Renal cortex interstitium (tissue), 11 donors: ENCODE results near the gene OSBPL9. TPM values are rescaled to one million over a fixed set of nuclear protein-coding genes. Genes with fewer than 3 reads are reported as not detected.
"Not testable (repeated sequence)": the region's sequence is repeated elsewhere in the genome, so short reads cannot be mapped to it uniquely, and the experiment has no call there.

Source experiments
- DNase-seq, 11 donors: peaks; one replicate each; pipeline ENCODE4 v3.0.0-alpha.2; 2013; ENCODE audit warnings: low read depth in 9 of 11, low spot score in 4 of 11; ENCODE audit errors: extremely low read depth in 1 of 11
- polyA plus RNA-seq, 3 donors: library from polyadenylated mRNA; unstranded; fragments of 120-200 nt; gene quantifications; one replicate each; pipeline ENCODE4 v1.2.1, GENCODE V29; 2013; ENCODE audit not compliant: insufficient read length in 3 of 3

The OSBPL9 gene
- polyA plus RNA-seq, 3 donors, result 123 to 159 (median 134) TPM

DNA sequence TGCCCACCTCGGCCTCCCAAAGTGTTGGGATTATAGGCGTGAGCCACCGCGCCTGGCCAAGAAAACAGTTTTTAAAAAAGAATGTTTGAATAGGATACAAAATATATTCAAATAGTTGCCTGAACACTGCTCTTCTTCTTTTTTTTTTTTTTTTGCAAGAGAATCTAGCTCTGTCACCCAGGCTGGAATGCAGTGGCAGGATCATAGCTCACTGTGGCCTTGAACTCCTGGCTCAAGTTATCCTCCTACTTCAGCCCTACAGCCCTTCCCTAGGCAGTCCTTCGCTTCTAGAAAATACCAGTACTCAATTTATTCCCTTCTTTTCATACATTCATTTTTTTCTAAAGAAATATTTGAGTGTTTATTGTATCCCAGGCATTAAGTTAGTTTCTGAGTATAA lies 67.9 kb downstream of the OSBPL9 start:
- no peak for DNase-seq

DNA sequence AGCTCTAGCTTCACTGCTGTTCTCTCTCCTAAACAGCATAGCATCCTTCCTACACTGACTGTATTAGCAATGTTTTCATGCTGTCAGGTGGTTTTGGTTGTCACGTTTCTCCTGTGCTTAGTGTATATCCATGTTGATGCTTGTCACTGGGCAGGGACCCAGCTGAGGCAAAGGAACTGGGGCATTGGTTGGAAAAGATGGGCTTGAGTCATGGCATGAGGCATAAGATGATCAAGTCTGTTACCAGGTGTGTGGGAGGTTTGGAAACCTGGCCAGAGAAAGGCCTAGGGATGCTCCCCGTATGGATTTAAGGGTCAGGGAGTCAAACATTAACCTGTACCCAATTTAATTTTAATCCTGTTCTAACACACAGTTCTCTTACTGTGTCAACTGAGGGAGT lies 69.6 kb downstream of the OSBPL9 start:
- DNase-seq, result no peak

DNA sequence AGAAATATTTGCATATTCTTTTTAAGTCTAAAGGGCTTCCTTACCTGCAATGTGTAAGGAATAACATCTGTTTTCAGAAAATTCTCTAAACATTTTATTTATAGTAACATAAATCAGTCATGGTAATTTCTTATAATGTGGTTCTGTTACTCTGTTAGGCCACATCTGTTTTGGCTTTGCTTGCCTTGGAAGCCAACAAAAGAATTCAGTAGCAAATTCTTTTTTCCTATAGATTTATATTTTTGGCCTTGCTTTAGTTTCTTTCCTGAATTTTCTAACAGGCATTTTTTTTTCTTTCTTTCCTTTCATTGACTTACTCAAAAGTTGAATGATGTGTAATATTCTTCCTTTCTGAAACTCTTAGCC lies 72.2 kb downstream of the OSBPL9 start:
- DNase-seq, result no peak

DNA sequence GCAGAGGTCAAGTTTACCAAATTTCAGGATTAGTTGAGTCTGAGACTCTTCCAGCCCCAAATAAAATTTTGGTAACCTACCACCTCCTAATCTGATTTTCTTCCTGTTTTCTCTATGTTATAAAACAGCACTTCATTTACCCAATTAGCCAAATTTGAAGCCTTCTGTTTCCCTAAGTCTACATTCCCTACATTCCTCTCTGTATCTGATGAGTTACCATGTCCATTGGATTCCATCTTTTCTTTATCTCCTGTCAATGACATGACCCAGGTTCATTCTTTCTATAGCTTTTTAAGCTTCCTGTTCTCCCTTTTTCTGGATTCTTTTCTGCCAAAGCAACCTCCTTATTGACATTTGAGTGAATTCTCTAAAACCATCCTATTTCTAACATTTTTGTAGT lies 72.8 kb downstream of the OSBPL9 start:
- DNase-seq, result no peak

DNA sequence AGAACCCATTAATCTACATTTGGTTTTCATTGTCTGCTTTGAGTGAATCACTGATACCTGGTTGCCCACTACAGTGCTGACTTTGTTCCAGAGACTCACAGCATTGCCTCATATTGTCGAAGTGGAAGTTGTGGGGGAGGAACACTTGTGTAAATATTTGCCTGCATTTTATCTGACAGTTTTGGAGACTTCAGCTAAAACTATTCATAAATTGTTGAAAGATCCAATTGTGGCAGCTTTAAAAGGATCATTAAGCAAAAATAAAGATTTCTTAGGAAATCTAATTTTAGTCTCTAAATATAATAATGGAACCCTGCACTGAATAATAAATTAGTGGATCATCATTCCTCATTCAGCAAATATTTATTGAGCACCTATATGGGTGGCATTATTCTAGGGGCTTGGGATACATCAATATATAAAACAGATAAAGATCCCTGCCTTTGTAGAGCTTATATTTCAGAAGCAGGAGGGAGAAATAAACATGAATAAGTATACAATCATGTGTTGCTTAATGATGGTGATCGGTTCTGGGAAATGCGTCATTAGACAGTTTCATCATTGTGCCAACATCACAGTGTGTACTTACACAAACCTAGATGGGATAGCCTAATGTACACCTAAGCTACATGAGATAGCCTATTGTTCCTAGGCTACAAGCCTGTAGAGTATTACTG lies 73.5 kb downstream of the OSBPL9 start:
- no peak for DNase-seq

DNA sequence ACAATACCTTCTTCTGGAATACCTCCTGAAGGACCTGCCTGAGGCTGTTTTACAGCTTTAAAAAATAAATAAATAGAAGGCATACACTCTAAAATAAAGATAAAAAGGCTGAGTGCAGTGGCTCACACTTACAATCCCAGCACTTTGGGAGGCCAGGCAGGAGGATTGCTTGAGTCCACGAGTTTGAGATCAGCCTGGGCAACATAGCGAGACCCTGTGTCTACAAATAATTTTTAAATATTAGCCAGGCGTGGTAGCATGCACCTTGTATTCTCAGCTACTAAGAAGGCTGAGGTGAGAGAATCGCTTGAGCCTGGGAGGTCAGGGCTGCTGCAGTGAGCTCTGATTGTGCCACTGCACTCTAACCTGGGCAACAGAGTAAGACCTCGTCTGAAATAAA lies 75.0 kb downstream of the OSBPL9 start:
- DNase-seq, result no peak

DNA sequence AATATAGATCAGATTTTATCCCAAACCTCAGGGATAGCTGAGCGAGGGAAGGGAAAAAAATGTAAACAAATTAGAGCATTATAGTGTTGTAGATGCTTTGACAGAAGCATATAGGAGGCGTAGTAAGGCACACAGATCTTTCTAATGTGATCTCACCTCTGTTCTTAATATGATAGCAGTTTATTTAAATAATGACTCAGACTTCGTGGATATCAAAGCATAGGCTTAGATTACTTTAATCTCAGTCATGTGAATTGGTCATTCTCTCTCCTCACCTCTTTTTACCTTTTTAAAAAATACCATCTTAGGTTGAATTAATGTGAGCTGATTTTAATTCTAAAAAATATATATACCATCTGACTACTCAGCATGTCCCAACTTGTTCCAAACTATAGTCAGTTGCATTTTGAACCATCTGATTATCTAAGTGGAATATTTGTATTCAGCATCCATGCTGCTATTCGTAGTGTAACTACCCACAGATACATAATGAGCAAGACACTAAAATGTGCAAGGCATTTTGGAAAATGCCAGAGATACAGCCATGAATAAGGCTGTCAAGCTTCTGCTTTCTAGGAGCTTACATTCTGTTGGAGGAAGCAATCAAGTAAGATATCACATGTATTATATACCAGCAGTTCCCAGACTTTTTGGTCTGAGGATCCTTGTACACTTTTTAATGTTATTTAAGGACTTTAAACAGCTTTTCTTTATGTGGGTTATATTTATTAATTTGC lies 76.7 kb downstream of the OSBPL9 start:
- DNase-seq, result no peak

DNA sequence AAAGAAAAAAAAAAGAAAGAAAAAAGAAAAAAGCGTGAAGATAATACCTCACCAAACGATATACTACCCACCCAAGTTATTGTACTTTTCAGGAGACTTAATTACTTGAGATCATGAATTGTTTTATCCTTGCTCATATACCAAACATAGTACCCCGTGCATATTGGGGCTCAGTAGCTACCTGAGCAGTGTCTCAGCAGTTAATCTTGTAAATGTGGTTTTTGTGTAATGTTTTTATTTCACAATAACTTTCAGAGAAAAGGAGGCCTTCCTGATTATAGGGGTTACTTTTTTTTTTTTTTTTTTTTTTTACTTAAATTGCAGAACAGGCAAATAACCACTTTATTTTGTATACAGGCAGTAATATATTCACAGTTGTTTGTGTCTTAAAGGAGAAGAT lies 80.3 kb downstream of the OSBPL9 start:
- DNase-seq, result no peak

DNA sequence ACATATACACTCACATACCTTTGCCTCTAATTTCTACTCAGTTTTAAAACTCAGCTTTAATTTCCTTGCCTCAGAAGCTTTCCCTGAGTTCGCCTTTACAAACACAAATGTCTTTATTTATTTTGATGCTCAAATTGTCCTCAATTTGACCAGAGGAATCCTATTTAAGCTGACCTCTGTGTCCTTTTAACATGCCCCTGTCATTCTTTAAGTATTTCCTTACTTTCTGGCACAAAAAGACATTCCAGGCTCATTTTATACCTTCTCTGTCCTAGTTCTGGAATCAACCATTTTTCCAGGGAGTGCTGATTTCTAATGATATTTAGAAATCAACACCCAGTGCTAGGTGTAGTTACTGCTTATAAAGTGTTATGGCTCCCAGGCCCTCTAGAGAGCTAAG lies 82.5 kb downstream of the OSBPL9 start:
- no peak for DNase-seq

DNA sequence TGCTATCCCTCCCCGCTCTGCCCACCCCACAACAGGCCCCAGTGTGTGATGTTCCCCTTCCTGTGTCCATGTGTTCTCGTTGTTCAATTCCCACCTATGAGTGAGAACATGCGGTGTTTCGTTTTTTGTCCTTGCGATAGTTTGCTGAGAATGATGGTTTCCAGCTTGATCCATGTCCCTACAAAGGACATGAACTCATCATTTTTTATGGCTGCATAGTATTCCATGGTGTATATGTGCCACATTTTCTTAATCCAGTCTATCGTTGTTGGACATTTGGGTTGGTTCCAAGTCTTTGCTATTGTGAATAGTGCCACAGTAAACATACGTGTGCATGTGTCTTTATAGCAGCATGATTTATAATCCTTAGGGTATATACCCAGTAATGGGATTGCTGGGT lies 84.9 kb downstream of the OSBPL9 start:
- DNase-seq, result not testable (repeated sequence)

DNA sequence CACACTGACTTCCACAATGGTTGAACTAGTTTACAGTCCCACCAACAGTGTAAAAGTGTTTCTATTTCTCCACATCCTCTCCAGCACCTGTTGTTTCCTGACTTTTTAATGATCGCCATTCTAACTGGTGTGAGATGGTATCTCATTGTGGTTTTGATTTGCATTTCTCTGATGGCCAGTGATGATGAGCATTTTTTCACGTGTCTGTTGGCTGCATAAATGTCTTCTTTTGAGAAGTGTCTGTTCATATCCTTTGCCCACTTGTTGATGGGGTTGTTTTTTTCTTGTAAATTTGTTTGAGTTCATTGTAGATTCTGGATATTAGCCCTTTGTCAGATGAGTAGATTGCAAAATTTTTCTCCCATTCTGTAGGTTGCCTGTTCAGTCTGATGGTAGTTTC lies 85.3 kb downstream of the OSBPL9 start:
- DNase-seq, result not testable (repeated sequence)

DNA sequence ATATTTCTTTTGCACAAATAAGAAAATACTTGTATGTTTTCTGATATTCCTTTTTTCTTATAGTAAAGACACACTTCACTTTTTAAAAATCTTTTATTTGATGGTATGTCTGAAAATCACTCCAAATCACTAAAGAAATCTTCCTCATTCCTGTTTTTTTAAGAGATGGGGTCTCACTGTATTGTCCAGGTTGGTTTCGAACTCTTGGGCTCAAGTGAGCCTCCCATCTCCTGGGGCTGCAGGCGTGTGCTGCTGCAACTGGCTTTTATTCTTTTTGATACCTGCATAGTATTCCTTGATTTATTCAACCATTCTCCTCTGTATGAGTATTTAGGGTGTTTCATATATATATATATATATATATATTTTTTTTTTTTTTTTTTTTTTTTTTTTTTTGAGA lies 88.1 kb downstream of the OSBPL9 start:
- DNase-seq, result no peak

DNA sequence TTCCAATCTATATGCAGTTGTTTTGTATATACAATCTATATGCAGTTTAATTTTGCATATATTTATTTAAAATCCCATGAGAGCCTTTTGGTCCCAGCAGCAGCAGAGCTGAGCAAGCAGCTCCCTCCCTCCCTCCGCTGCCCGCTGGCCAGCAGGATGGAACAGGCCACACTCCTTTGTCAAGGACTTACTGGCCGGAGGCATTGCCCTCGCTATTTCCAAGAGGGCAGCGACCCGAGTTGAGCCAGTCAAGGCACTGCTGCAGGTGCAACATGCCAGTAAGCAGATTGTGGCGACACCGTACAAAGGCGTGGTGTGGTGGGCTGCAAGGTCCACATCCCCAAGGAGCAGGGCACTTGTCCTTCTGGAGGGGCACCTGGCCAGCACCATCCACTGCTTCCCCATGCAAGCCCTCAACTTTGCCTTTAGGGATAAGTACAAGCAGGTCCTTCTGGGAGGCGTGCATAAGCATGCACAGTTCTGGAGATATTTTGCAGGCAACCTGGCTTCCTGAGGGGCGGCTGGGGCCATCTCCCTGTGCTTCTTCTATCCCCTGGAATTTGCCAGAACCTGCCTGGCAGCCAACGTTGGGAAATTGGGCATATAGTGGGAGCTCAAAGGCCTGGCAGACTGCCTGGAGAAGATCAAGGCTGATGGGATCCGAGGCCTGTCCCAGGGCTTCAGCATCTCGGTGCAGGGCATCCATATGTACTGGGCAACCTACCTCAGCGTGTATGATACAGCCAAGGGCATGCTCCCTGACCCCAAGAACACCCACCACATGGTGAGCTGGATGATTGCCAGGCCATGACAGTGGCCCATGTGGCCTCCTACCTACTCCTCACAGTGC lies 92.2 kb downstream of the OSBPL9 start:
- DNase-seq, result no peak

DNA sequence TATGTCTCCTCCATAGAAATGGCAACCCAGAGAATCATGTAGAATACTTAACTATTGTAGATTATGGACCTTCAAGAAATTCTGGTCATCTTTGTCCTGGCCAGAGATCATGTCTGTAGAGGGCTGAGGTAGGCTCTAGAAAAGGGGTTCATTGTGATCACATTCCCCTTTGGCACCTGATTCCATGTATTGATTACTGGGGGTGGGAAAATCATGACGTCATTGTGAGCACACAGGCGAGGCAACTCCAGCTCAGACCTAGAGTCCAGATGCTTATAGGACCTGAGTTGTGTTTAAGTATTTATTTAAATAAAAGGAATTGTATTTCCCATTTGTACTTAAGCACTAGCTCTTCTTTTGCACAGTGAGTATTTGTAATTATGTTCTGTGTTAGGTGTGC lies 93.1 kb downstream of the OSBPL9 start:
- DNase-seq, result no peak

DNA sequence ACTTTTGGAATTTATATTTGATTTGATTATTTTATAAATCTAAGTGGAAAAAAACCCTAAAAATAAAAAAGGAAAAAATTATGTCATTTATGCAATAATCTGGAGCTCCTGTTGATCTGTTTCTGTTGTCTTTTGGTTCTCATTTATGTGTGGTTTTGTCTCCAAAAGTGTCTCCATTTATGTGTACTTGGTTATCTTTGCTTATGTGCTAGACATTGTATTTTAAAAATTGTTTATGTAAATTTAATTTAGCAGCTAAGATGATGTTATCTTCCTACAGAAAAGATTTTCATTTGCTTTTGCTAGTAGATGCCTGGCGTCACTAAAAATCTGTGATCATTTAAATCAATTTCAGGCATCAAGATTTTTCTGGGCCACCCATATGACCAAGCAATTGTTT lies 95.7 kb downstream of the OSBPL9 start:
- DNase-seq, result no peak

DNA sequence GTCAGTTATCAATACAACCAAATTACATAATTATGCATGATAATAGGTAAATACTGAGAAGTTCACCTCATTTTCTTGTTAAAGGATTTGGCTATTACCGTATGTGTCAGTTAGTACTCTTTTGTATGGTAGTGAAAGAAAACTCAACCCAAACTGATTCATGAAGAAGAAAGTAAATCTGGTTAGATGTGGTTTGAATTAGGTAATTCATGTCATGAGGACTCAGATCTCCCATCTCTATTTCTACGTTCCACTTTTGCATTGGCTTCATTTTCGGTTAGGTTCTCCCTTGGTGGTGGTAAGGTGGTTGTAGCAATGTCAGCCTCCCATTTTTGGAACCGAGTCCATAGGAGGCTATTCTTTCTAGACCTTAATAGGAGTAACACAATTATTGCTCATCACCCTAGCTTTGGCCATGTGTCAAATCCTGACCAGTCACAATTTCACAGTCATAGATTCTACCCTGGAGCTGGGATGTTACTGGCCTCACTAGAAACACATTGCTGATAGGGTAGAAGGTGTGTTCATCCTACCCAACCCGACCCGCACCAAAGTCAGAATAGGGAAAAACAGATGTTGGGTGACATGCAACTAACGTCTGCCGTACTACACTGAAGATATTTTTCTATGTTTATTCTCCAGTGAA lies 97.6 kb downstream of the OSBPL9 start:
- DNase-seq, result no peak

DNA sequence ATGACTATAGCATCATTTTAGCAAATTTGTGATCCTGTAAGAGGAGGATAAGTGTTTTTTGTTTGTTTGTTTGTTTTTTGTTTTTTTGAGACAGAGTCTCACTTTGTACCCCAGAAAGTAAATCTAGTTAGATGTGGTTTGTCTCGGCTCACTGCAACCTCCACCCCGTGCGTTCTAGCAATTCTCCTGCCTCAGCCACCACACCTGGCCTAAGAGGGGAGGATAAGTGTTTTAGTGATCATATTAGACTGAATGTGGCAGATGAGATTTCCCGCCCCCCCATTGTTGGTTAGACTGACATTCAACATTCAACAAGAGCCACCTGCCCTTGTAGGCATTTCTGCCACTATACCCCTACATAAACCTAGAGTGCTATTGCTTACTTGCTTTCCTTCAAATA lies 98.5 kb downstream of the OSBPL9 start:
- DNase-seq, result no peak

DNA sequence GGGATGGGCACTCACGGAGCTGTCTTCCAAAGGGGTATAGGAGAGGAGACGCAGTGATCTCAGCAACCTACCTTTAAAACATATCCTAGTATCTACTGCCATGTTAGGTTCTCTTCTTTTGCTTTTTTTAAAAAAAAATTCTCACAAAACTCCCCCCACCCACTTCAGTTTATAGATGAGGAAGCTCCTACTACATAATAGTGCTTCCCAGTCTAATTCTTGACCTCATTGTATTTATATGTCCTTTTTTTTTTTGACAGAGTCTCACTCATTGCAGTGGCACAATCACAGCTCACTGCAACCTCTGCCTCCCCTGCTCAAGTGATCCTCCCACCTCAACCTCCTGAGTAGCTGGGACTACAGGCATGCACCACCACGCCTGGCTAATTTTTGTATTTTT lies 99.9 kb downstream of the OSBPL9 start:
- no peak for DNase-seq

DNA sequence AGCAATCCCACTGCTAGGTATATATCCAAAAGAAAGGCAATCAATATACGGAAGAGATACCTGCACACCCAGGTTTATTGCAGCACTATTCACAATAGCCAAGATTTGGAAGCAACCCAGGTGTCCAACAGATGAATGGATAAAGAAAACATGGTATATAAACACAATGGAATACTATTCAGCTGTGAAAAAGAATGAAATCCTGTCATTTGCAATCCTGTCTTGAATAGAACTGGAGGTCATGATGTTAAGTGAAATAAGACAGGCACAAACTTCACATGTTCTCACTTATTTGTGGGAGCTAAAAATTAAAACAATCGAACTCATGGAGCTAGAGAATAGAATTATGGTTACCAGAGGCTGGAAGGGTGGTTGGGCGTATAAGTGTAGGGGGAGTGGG lies 101.0 kb downstream of the OSBPL9 start:
- no peak for DNase-seq

DNA sequence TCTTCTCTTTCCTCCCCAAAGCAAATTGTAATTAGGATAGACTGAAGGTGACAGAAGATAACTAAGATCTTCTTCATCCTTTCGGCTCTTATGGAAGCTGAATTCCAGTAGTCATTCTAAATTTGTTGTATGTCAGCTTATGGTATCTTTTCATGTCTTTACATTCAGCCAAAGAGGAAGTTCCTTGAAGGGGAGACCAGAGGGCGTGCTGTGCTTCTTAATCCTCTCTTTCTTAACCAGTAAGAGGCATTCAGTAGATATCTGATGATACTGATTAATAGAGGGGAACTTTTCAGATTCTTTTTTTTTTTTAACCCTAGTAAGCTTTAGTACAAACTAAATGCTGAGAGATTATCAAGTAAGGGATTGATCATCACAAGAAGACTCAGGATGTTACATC lies 102.3 kb downstream of the OSBPL9 start:
- no peak for DNase-seq
